OCI-LY3 (cell line): Measurements from ENCODE around the gene FAM89A.

Experiments
- H2AFZ ChIP-seq: fragments of 200-600, 300-600 bp; shearing (Covaris generic); 2 replicates; pipeline ENCODE4 v1.6.0; 2014; ENCODE audit warnings: antibody characterized with exemption, low read depth, low read length
- H3K27ac ChIP-seq: fragments of 200-600, 300-600 bp; sonication (generic); 2 replicates; pipeline ENCODE4 v1.5.1; 2014; ENCODE audit warnings: mild to moderate bottlenecking, low read length, moderate library complexity, mixed read lengths
- H3K27me3 ChIP-seq: fragments of 200-600, 300-600 bp; sonication (generic); 2 replicates; pipeline ENCODE4 v1.6.1; 2014; ENCODE audit warnings: low read depth, low read length, mixed read lengths
- H3K36me3 ChIP-seq: fragments of 200-600, 300-600 bp; sonication (generic); replicated peaks from 2 replicates; pipeline ENCODE3; 2014; ENCODE audit warnings: low read depth, low read length, mixed read lengths
- H3K4me1 ChIP-seq: fragments of 300-600, 200-600 bp; sonication (generic); 2 replicates; pipeline ENCODE4 v1.6.1; 2014; ENCODE audit warnings: low read length, mixed read lengths
- H3K4me2 ChIP-seq: fragments of 200-600, 300-600 bp; sonication (generic); 2 replicates; pipeline ENCODE4 v1.6.1; 2014; ENCODE audit warnings: low read length, mixed read lengths
- H3K4me3 ChIP-seq: fragments of 300-600, 200-600 bp; sonication (generic); 2 replicates; pipeline ENCODE4 v1.5.1; 2014; ENCODE audit warnings: antibody characterized with exemption, mild to moderate bottlenecking, low read length, moderate library complexity
- H3K79me2 ChIP-seq: fragments of 300-600, 200-600 bp; shearing (Covaris generic); 2 replicates; pipeline ENCODE4 v1.6.1; 2014; ENCODE audit warnings: mild to moderate bottlenecking, low read length, mixed read lengths
- H3K9ac ChIP-seq: fragments of 300-600, 200-600 bp; shearing (Covaris generic); 2 replicates; pipeline ENCODE4 v1.6.0; 2014; ENCODE audit warnings: mild to moderate bottlenecking, low read length, moderate library complexity
- H3K9me3 ChIP-seq: fragments of 200-600, 300-600 bp; shearing (Covaris generic); 2 replicates; pipeline ENCODE4 v1.6.1; 2014; ENCODE audit warnings: low read length, mixed read lengths; ENCODE audit not compliant: insufficient read depth
- H4K20me1 ChIP-seq: fragments of 200-600, 300-600 bp; sonication (generic); 2 replicates; pipeline ENCODE4 v1.6.1; 2016; ENCODE audit warnings: low read length, mixed read lengths; ENCODE audit not compliant: insufficient read depth
- CTCF ChIP-seq: fragments of 200-600, 300-600 bp; sonication (generic); IDR thresholded peaks from 2 replicates; pipeline ENCODE4 v1.5.1; 2014; ENCODE audit warnings: antibody characterized with exemption, low read length, low read depth
- EZH2phosphoT487 ChIP-seq: fragments of 200-600 bp; shearing (Covaris generic); IDR thresholded peaks from 2 replicates; pipeline ENCODE4 v1.6.1; 2018; ENCODE audit warnings: antibody characterized with exemption, mixed run types, low read depth

The FAM89A gene

GRCh38 chr1:230970432-230970831 is 69.6 kb downstream of the FAM89A start:
- TF ChIP-seq CTCF (no peak), EZH2phosphoT487 (no peak)
- peaks cover 14% of the 10 kb centered on the region for H3K4me1 ChIP-seq
- H3K4me3 ChIP-seq, result no peak overlapping the region
- H2AFZ ChIP-seq, result no peak overlapping the region
- no peaks in the 10 kb centered on the region for H4K20me1 ChIP-seq
- no peaks in the 10 kb centered on the region for H3K9me3 ChIP-seq
- H3K9ac ChIP-seq, result no peak overlapping the region
- no peaks in the 10 kb centered on the region for H3K27me3 ChIP-seq
- H3K36me3 ChIP-seq, result peaks cover 12% of the 10 kb centered on the region
- H3K79me2 ChIP-seq, result peaks cover 49% of the 10 kb centered on the region
- H3K4me2 ChIP-seq, result no peak overlapping the region
- no peak overlapping the region for H3K27ac ChIP-seq
